A549 (cell line): ENCODE measurements around the gene YWHAE.

ENCODE experiments used
- JUNB ChIP-seq: fragments of >200 bp; sonication (Bioruptor Twin); formaldehyde crosslinking; IDR thresholded peaks from 2 replicates; pipeline ENCODE4 v1.6.1; 2016
- POLR2A ChIP-seq: IDR thresholded peaks from 2 replicates; pipeline ENCODE4 v1.6.1; 2012; ENCODE audit warnings: mild to moderate bottlenecking, low read length

- TF ChIP-seq JUNB = no peak
- TF ChIP-seq POLR2A = no peak
Observed at GRCh38 chr17:1328437-1328836, 71.6 kb downstream of the YWHAE start.
